Measurements from ENCODE around the gene LCN10. TPM values are rescaled to one million over a fixed set of nuclear protein-coding genes. Genes with fewer than 3 reads are reported as not detected.

LCN10 gene
- total RNA-seq, 1 donor, result not detected

DNA sequence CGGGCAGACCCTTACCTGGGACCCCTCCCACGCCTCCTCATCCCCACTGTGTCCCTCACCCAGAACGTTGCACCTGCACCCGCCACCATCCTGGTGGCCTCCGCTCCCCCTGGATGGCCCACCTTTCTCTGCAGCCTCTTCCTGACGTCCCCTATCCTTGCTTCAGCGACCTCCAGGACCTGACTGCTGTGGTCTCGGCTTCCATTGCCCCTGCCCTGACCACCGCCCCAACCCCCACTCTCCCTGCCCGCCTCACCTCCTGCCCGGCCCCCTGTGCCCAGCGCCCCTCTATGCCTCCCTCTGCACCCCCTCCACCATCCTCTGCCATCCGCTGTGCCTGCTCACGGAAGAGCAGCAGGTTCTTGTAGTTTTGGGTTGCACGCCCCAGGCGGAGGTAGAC lies 2.2 kb downstream of the LCN10 start:
- TF ChIP-seq, protein P1, sequence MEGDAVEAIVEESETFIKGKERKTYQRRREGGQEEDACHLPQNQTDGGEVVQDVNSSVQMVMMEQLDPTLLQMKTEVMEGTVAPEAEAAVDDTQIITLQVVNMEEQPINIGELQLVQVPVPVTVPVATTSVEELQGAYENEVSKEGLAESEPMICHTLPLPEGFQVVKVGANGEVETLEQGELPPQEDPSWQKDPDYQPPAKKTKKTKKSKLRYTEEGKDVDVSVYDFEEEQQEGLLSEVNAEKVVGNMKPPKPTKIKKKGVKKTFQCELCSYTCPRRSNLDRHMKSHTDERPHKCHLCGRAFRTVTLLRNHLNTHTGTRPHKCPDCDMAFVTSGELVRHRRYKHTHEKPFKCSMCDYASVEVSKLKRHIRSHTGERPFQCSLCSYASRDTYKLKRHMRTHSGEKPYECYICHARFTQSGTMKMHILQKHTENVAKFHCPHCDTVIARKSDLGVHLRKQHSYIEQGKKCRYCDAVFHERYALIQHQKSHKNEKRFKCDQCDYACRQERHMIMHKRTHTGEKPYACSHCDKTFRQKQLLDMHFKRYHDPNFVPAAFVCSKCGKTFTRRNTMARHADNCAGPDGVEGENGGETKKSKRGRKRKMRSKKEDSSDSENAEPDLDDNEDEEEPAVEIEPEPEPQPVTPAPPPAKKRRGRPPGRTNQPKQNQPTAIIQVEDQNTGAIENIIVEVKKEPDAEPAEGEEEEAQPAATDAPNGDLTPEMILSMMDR (IDR thresholded peaks at IDR 0.05; ENCODE audit: insufficient read depth, low read length), result no peak
- no peak overlapping the region for H3K4me3 ChIP-seq (ENCODE audit: low read depth, low read length)
- no peak for DNase-seq (ENCODE audit: low read depth)

- no peak overlapping the region for H3K4me3 ChIP-seq (ENCODE audit: low read depth, low read length)
- no peak for DNase-seq (ENCODE audit: low read depth)
- TF ChIP-seq, protein P1 (IDR thresholded peaks at IDR 0.05; ENCODE audit: insufficient read depth, low read length), result no peak
These were observed 2.7 kb downstream of the LCN10 start for GRCh38 chr9:136740069-136740468.

- H3K4me3 ChIP-seq (ENCODE audit: low read depth, low read length), result no peak overlapping the region
- TF ChIP-seq, protein P1 (IDR thresholded peaks at IDR 0.05; ENCODE audit: insufficient read depth, low read length), result no peak
- no peak for DNase-seq (ENCODE audit: low read depth)
These were observed 3.2 kb downstream of the LCN10 start for GRCh38 chr9:136739509-136739908.

GRCh38 chr9:136738960-136739359 lies 3.8 kb downstream of the LCN10 start:
- TF ChIP-seq, protein P1 (IDR thresholded peaks at IDR 0.05; ENCODE audit: insufficient read depth, low read length), result no peak
- no peak overlapping the region for H3K4me3 ChIP-seq (ENCODE audit: low read depth, low read length)
- no peak for DNase-seq (ENCODE audit: low read depth)

- TF ChIP-seq, protein P1 (IDR thresholded peaks at IDR 0.05; ENCODE audit: insufficient read depth, low read length), result no peak
- DNase-seq (ENCODE audit: low read depth), result no peak
- H3K4me3 ChIP-seq (ENCODE audit: low read depth, low read length), result no peak overlapping the region
These were observed 6.8 kb downstream of the LCN10 start for GRCh38 chr9:136735812-136736480.

DNA sequence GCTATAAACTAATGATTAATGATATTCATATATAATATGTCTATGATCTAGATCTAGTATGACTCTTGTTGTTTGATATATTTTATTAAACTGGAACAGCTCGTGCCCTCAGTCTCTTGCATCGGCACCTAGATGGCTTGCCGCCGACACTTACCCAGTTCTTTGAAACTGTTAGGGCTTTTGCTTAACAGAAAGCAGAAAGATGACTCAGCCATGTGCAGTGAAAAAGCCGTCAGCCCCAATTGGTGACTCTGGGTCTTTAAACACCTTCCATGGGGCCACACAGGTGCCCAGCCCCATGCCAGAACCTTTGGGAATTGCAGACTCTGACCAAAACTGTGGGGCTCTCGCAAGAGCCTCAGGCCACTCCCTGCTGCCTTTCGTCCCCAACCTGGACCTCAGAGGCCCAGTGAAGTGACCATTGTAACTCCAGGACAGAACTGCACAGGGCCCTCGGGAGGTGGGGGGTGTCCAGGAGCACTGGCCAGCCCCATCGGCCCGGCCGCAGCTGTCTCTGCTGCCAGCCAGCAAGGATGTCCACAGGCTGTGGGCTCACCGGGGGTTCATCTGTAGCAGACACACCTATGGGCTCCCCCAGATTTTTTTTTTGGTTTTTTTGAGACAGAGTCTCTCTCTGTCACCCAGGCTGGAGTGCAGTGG lies 7.8 kb downstream of the LCN10 start:
- no peak overlapping the region for H3K4me3 ChIP-seq (ENCODE audit: low read depth, low read length)
- DNase-seq (ENCODE audit: low read depth), result no peak
- TF ChIP-seq, protein P1 (IDR thresholded peaks at IDR 0.05; ENCODE audit: insufficient read depth, low read length), result no peak
